C1 segment of cervical spinal cord (tissue), 14 donors: ENCODE data around the gene C12orf42.

Source experiments
- DNase-seq, 14 donors: peaks; one replicate each; lab custom pipeline; 2025; lab: John Stamatoyannopoulos, UW

The C12orf42 gene

GRCh38 chr12:103495469-103496456, at the start of gene C12orf42:
C12orf42 (minus strand) TSS chr12:103495968; CDS start chr12:103478426, 17,542 bp downstream.
- DNase-seq = peak in 5 of 14 donors; percentile 7 to 44 (median 18)

DNA sequence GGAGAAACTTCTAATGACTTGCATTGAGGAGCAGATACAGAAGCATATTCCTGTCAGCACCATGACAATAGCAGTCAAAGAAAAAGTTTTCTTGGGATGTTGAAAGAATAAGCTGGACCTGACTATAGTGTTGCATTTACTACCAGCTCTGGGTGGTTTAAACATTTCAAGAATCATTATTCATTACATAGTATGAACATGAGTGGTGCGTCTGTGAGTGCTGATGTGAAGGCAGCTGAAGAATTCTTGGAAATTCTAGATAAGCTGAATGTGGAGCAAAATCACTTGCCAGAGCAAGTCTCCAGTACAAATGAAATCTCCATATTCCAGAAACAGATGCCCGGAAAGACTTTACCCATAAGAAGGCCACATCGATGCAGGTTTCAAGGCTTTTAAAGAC, 46.3 kb upstream of the C12orf42 start:
- no peak for DNase-seq

GRCh38 chr12:103540319-103540718, 44.6 kb upstream of the C12orf42 start:
- no peak for DNase-seq

DNA sequence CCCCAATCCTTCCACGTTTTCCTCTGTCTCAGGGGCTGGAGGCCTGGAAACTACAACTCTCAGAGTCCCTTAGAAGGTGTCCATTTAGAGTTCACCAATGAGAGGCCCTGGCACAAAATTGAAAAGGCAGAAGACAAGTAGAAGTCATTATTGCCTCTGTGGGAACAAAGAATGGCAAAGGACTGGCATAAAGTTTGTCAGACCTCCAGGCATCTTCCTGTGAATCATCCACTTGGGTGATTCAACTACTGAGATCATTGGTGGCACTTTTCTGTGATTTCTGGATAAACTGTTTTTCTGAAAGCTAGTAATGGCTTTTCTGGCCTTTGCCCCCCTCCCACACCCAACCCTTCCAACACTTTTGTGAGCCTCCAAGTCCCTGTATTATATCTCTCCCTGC, 42.6 kb upstream of the C12orf42 start:
- DNase-seq = no peak

DNA sequence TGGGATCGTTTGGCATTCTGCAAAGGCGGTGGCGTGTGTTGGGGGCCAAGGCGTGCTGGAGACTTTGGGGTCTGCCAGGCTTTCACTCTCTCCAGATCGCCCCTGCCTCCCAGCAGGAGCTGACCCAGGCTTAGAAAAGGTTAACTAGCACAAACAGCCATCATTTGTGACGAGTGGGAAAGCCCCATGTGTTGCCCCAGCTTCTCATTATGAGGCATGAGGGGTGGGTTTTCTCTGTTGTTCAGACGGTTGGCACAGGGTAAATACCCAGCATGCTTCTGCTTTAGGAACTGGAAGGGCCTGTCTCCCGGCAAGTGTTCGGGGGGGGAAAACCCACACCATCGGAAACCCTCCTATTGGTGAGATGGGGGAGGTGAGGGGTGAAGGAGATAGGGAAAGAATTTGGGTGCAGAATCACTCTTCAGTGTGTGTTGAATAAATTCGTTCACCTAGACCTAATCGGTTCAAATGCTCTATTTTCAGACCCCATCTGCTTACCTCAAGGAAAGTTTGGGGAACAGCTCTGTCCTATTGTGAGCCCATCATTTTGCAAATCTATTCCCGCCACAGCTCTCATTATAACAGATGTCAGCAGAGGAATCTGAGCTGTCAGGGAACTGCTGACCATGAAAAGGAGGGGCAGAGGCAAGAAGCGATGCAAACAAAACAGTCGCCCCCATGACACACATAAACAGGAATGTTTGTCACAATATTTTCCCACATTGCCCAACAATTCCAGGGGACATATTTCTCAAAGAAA, 34.7 kb upstream of the C12orf42 start:
- DNase-seq = no peak

DNA sequence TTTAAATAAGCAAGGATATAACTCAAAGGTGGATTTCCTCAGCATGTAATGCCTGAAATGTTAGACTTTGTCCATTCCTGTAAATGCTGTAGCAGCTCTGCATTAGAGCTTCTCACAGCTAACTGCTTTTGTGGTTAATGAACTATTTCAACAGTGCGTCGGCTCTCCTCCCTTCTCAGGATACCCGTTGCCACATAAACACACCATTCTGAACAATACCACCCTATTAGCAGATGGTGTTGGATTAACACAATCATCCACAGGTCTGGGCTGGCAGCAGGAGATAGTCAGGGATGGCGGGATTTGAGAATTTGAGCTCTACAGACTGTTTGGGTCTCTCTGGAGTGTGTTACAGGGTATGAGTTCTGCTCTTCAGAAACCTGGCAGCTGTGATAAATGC, 33.5 kb upstream of the C12orf42 start:
- DNase-seq = no peak

DNA sequence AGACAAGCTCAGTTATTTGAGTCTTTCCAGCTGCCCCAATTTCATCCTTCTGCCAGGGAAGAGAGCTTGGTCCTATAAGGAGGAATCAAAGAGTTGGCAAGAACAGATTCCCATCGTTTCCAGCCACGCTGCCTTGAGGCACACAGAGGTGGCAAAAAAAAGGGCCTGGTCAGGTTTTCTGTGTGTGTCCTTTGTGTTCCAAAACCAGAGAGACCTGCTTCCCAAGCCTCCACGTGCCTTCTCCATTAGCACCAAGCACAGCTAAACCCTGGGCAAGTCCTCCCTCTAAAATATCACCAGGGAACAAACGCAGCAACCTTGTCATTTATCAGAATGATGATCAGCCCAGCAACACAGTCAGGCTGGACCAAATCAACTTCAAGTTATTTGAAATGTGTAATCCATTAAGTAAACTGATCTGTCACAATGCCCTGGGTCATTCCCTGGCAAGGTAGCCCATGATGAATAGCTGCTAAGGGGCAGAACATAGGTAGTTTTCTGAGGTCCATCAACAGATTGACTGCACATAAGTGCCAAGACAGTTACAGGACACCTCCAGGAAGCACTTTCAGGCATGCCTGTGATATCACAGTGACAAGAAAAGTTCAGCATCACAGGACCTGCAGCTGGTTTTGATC, 28.6 kb upstream of the C12orf42 start:
- DNase-seq = no peak

DNA sequence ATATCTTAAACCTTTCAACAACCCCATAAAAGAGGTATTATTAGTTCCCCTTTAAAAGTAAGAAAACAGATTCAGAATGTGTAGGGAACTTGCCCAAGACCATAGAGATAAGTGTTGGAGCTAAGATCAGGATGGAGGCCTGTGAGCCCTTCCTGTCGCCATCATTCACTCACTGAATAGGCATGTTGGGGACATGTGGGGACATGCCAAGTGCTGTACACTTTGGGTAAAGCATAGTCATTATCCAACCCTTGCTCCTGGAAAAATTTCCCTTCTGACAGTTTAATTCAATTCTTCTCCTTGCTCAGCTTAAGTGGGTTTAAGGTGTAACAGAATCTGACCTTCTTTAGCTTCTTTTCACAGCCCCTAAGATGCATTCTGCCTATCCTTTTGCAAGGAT, 28.0 kb upstream of the C12orf42 start:
- no peak for DNase-seq

GRCh38 chr12:103520686-103521215, 25.0 kb upstream of the C12orf42 start:
- DNase-seq = no peak

- no peak for DNase-seq
Measured at GRCh38 chr12:103519632-103520031, 23.9 kb upstream of the C12orf42 start.

- no peak for DNase-seq
Measured at GRCh38 chr12:103518899-103519298, 23.1 kb upstream of the C12orf42 start.

- no peak for DNase-seq
Measured at GRCh38 chr12:103517161-103517560, 21.4 kb upstream of the C12orf42 start.

GRCh38 chr12:103515341-103515740, 19.6 kb upstream of the C12orf42 start:
- DNase-seq = no peak

- DNase-seq = no peak
Measured at GRCh38 chr12:103513875-103514274, 18.1 kb upstream of the C12orf42 start.

- DNase-seq = no peak
Measured at GRCh38 chr12:103505371-103506236, 9.8 kb upstream of the C12orf42 start.

- DNase-seq = no peak
Measured at GRCh38 chr12:103504606-103505005, 8.8 kb upstream of the C12orf42 start.

GRCh38 chr12:103503546-103504480, 8.0 kb upstream of the C12orf42 start:
- peak in 1 of 14 donors; percentile 7 for DNase-seq

DNA sequence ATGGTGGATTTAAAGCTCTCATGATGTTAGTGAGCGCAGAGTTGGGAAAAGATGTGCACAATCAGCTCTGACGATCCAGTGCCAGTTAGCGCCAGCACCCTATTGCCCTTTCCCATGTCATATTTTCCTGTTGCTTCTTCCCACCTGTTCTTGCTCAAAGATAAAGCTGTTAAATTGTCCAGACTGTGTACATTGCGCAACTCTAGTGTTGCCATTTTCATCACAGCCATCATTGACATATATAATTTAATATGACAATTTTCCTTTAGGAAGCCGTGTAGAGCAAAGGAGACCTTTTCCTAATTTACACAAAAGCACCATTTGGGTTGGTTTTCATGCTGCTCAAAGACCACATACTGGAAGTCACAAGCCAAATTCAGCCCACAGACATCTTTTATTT, 5.7 kb upstream of the C12orf42 start:
- DNase-seq = no peak

DNA sequence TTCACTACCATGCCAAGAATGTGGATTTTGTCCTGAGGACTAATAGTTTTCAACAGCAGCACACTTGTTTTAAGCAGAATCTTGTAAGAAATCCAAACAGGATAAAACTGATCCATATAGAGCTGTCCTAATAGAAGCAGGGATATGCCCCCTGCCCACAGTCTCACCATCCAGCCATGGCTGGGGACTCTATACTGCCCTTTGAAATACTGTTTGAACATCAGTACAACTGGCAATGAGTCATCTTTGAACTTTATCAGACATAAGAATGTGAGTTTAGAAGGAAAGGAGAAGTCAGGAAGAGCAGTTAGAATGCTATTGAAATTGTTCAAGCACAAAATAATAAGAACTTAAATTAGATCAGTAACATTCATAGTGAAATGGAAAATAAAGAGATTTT, 3.8 kb upstream of the C12orf42 start:
- DNase-seq = no peak

- DNase-seq = no peak
Measured at GRCh38 chr12:103498990-103499389, 3.2 kb upstream of the C12orf42 start.
